NOMO-1 (cell line): Measurements from ENCODE around the gene DNMT3A.

Experiments used
- DNase-seq, 2 experiments: peaks; one replicate each; lab custom pipeline; 2025; ENCODE audit not compliant: unreplicated experiment in 2 of 2; lab: John Stamatoyannopoulos, UW

DNMT3A gene

GRCh38 chr2:25262288-25262687, 79.4 kb downstream of the DNMT3A start:
- no peak for DNase-seq

- DNase-seq: no peak
These were observed 82.0 kb downstream of the DNMT3A start for GRCh38 chr2:25259737-25260124.

GRCh38 chr2:25258847-25259736, 82.6 kb downstream of the DNMT3A start:
- no peak for DNase-seq

GRCh38 chr2:25257931-25258846, 83.5 kb downstream of the DNMT3A start:
- no peak for DNase-seq

GRCh38 chr2:25257032-25257552, 84.6 kb downstream of the DNMT3A start:
- no peak for DNase-seq

GRCh38 chr2:25256488-25256875, 85.2 kb downstream of the DNMT3A start:
- no peak for DNase-seq

GRCh38 chr2:25255745-25256487, 85.8 kb downstream of the DNMT3A start:
- no peak for DNase-seq

- DNase-seq: no peak
These were observed 86.8 kb downstream of the DNMT3A start for GRCh38 chr2:25254961-25255360.

GRCh38 chr2:25253153-25253626, 88.5 kb downstream of the DNMT3A start:
- DNase-seq: no peak

GRCh38 chr2:25252291-25253152, 89.2 kb downstream of the DNMT3A start:
- peak; percentile 23 to 42 for DNase-seq

- DNase-seq: peak; percentile 30 to 33
These were observed 90.1 kb downstream of the DNMT3A start for GRCh38 chr2:25251422-25252273.

- DNase-seq: no peak
These were observed 90.7 kb downstream of the DNMT3A start for GRCh38 chr2:25251071-25251421.

GRCh38 chr2:25250331-25251070, 91.2 kb downstream of the DNMT3A start:
- no peak for DNase-seq

- DNase-seq: no peak
These were observed 91.9 kb downstream of the DNMT3A start for GRCh38 chr2:25249785-25250184.

GRCh38 chr2:25247792-25248512, 93.8 kb downstream of the DNMT3A start:
- DNase-seq: no peak

GRCh38 chr2:25246558-25247290, 95.0 kb downstream of the DNMT3A start:
- DNase-seq: no peak

GRCh38 chr2:25246001-25246400, 95.7 kb downstream of the DNMT3A start:
- DNase-seq: no peak
